Measurements from ENCODE around the gene ETV3L.

DNA sequence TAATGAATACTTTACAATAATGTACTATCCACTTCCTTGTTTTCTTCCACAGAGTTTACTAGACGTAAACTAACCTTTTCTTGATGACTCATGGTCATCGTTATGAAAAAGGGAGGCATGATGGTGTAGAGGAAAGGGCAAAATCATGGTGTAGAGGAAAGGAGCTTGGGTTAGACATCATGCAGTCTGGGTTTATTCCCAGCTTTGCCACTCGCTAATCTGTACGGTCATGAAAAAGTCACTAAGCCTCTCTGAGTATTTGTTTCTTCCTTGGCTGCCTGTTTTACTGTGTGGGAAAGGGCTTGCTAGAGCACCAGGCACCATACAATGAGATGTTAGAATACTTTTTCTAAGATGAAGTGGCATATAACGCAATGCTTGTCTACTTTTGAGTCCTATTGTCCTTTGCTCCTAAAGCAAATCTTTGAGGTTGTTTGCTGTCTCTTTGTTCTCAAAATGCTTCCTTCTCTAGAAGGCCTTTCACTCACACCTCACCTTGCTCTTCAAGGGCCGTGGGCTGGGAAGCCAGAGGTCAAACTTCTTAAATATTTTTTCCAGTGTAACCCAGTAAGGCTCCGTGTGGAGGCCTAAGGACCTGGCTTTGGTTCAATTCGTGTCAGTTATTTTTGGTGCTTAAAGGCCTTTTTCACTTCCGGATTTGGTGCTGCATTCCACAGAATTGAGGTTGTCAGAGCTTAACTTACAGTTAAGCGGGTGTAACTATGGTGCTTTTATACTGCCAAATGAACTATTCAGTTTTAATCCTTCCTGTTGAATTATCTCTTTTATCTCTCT, 48.5 kb upstream of the ETV3L start:
- TF ChIP-seq ZNF274 (IDR thresholded peaks at IDR 0.05; ENCODE audit: low read depth, low read length) (no peak), YY1 (IDR thresholded peaks at IDR 0.05; ENCODE audit: insufficient read depth, insufficient read length) (no peak)

Measured in NT2/D1 (cell line).